Loucy (cell line): ENCODE measurements around the gene ZGRF1.

Experiments
- CTCF ChIP-seq: fragments of 200-600 bp; sonication (generic); conservative IDR thresholded peaks from 2 replicates; pipeline ENCODE4 v1.5.1; 2014; ENCODE audit warnings: mild to moderate bottlenecking, antibody characterized with exemption, low read length
- EZH2phosphoT487 ChIP-seq: fragments of 200-600 bp; IDR thresholded peaks from 2 replicates; pipeline ENCODE4 v1.6.1; 2018; ENCODE audit warnings: antibody characterized with exemption, mild to moderate bottlenecking, moderate library complexity, borderline replicate concordance

- TF ChIP-seq CTCF (peak; percentile 91), EZH2phosphoT487 (no peak)
Measured at GRCh38 chr4:112636688-112637551, at the start of gene ZGRF1, which contains the start of gene LARP7.
